ENCODE data around the gene DDX52.
"Not testable (repeated sequence)": the region's sequence is repeated elsewhere in the genome, so short reads cannot be mapped to it uniquely, and the experiment has no call there.

DDX52 gene

GRCh38 chr17:37643118-37643766 is at the start of gene DDX52:
DDX52 (minus strand) TSS chr17:37643446; CDS start chr17:37643420, 26 bp downstream.
- DNase-seq (ENCODE audit: low spot score) = peak; percentile 94

GRCh38 chr17:37691807-37692206 is 48.6 kb upstream of the DDX52 start:
- DNase-seq (ENCODE audit: low spot score) = no peak

DNA sequence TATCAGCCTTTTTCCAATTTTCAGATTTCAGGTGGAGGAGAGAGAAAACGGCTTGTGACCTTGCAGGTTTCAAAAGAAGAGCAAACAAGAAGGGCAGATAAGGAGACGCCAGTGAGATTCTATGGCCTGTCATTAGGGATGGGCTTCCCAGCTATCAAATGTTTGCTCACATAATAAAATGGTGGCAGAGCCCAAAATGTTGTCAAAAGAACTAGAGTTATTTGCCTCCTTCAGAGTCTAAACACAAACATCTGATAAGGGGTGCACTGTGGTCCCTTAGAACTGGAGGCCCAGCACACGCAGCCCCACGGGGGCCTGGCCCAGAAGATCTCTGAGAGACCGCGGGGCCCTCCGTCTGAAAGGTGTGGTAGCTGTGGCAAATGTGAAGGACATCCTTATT is 46.1 kb upstream of the DDX52 start:
- no peak for DNase-seq (ENCODE audit: low spot score)

DNA sequence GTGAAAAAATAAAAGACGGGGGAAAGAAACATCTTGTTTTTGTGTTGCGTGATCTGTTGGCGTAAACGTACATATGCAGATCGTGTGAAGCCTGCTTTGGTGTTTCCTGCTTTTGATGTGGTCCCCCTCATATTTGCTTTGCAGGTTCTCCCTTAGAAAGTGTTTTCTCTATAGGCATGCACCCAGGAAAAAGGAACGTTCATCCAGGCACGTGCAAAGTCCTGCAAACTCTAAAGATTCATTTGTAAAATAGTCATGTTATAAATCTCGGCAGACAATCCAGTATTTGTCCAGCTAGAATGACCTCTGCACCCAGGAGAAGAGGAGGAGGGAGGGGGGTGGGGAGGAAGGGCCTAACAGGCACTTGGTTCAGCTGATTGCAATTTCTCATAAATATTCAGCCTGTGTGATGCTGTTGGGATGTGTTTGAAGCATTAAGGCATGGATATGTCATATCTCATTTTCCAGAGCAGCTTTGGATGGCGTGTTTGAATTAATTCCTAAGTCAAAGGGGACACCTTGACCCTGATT is 40.3 kb upstream of the DDX52 start:
- no peak for DNase-seq (ENCODE audit: low spot score)

- no peak for DNase-seq (ENCODE audit: low spot score)
Measured at GRCh38 chr17:37682007-37682406, 38.8 kb upstream of the DDX52 start.

GRCh38 chr17:37679995-37680394 is 36.7 kb upstream of the DDX52 start:
- not testable (repeated sequence) for DNase-seq (ENCODE audit: low spot score)

DNA sequence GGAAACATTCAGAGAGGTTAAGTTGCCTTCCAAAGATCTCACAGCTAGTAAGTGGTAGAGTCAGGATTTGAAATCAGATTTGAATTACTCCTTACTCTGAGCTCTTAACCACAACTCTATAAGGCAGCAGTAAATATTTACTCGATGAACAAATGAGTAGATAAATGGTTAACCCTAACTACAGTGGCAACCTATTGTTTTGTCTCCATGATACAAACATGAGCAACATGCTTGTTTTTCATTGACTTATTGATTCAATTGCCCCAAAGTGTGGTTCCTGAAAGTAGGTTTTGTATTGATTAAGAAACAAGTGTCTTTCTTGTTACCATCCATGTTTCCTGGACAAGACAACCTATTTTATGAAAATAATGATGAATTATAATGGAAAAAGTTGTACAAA is 34.8 kb upstream of the DDX52 start:
- no peak for DNase-seq (ENCODE audit: low spot score)

- DNase-seq (ENCODE audit: low spot score) = no peak
Measured at GRCh38 chr17:37677021-37677420, 33.8 kb upstream of the DDX52 start.

- no peak for DNase-seq (ENCODE audit: low spot score)
Measured at GRCh38 chr17:37676115-37676925, 33.1 kb upstream of the DDX52 start.

DNA sequence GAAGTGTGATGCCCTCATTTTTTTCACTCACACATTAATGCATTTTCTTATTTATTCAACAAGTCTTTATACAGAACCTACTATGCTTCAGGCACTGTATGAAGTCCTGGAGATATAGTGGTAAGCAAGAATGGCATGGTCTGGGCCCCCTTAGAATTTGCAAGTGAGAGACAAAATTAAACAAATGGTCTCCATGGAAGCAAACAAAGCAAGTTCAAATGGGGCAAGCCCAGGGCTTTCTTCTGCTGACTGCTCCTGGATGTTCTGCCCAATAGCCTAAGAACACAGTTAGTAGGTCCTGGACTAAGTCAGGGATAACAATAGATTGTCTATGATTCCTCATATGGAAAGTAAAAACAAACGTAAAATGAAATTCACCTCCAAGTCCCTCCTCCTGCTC is 31.3 kb upstream of the DDX52 start:
- no peak for DNase-seq (ENCODE audit: low spot score)

DNA sequence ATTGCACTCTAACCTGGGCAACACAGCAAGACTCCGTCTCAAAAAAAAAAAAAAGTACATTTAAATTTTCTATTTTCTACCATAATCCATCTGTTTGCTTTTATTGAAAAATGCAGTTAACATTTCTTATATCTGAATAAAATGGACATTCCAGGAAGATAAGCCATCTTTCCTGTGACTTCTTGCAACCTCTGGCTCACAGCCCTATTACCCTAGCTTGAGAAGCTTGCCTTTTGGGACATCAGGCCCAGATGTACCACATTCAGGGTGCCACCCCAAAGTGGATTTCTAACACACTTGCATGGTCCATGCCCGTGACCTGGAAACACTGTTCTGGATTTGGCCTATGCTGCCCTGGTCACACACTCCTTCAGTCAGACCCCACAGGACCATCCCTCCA is 30.1 kb upstream of the DDX52 start:
- DNase-seq (ENCODE audit: low spot score) = peak; percentile 20

DNA sequence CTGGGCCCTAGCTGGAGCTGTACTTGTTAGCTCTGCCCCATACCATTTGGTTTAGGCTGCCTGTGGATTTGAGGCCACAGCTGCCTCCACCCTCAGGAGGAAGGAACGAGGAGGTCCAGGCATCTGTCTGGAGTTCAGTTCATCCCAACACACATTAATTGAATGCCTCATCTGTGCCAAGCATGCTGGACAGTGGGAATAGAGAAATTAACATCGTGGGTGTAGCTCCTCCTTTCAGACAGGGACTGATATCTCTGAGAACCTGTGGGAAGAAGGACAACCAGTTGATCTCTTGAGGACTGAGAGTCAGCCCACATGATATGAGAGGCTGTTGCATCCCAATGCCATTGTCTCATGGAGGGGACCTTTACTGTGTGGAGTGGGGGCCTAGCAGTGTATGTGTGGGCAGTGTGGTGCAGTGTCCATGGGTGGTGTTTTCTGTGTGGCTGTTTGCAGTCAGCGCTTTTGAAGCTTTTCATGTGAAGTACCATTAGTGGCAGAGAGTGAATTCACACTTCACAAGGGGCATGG is 29.4 kb upstream of the DDX52 start:
- no peak for DNase-seq (ENCODE audit: low spot score)

DNA sequence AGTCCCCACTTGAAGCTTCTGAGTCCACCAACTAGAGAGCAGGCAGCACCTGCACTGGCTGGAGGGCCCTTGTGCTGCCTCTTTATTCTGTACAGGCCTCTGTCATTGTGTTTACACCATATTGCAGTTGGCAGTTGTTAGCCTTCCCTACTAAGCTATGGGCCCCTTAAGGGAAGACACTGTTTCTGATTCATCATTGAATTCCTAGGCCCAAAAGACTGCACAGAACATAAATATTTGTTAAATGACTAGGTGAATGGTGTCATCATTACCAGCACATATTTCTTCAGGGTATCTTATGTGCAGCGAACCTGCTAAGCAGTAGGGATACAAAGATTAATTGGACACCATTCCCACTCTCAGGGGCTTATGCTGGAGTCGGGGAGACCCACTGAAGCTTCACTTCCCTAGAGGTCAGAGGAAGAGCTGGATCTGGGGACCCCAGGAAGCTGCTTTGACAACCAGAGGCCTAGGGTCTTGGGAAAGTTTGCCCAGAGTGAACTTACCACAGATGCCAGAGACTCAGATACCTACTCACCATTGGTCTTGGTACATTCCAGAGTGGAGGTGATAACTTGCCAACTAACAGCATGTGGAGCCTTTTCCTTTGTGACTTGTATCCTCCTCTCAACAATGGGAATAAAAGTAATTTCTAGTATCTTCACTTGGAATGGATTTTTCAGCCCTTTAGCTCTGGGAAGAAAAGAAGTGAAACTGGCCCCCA is 28.7 kb upstream of the DDX52 start:
- DNase-seq (ENCODE audit: low spot score) = peak; percentile 69

DNA sequence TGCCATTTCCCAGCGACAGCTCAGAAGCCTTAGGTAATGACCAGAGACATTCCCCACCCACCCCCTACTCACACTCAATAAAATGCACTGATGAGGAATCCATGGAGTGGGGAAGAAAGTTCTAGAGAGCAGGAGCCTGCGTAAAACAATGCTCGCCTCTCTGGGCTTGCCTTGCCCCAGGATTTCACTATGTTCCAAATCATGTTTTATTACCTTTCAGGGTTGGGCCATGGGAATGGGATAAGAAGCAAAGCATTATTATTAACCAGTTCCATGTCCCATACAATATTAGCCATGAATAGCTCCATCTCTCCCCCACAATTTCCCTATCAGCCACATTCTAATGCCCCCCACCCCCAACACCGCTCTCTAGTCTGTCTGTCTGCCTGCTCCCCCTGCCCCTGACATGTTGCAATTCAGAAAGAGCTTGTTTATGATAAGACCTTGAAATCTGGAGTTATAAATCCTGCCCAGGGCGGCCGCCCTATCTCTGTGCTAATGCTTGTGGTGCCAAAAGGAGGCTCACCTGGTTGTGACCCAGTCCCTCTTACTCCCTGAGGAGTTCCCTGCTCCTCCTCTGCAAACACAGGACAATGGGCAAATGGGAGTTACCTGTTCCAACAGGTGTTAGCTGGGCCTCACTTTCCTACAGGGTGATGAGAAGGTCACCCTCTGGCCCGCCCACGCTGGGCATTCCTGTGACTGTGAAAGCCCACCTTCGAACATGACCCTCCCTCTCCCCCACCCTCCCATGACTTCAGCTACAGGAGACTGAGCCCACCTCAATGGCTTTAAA is 28.0 kb upstream of the DDX52 start:
- DNase-seq (ENCODE audit: low spot score) = no peak

DNA sequence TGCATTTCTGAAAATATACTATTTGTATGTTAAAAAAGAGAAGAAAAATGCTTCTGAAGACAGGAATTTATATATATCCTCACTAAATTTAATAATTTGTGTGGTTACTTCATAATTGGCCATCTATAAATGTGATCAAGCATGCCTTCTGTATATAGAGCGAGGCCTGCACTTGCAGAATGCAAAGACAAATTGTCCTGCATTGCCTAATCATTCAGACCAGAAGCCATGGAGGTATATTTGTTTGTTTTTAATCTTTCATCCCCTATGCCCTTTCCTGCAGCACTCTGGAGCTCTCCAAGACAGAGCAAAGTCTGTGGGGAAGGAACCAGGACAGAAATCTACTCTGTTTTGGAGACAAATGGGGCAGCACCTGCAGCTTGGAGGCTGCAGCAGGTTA is 23.8 kb upstream of the DDX52 start:
- no peak for DNase-seq (ENCODE audit: low spot score)

DNA sequence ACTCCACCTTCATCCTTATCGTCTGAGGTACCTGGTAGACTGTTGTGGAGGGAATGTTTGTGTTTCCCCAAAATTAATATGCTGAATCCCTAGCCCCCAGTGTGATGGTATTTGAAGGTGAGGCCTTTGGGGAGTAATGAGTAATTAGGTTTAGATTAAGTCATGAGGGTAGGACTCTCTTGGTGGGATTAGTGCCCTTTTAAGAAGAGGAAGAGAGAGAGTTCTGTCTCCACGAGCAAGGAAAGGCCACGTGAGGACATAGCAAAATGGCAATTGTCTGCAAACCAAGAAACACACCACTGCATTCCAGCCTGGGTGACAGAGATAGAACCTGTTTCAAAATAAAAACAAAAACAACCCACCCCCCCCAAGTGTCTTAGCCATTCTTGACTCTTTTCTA is 21.0 kb upstream of the DDX52 start:
- no peak for DNase-seq (ENCODE audit: low spot score)

- DNase-seq (ENCODE audit: low spot score) = no peak
Measured at GRCh38 chr17:37662353-37662752, 19.1 kb upstream of the DDX52 start.

DNA sequence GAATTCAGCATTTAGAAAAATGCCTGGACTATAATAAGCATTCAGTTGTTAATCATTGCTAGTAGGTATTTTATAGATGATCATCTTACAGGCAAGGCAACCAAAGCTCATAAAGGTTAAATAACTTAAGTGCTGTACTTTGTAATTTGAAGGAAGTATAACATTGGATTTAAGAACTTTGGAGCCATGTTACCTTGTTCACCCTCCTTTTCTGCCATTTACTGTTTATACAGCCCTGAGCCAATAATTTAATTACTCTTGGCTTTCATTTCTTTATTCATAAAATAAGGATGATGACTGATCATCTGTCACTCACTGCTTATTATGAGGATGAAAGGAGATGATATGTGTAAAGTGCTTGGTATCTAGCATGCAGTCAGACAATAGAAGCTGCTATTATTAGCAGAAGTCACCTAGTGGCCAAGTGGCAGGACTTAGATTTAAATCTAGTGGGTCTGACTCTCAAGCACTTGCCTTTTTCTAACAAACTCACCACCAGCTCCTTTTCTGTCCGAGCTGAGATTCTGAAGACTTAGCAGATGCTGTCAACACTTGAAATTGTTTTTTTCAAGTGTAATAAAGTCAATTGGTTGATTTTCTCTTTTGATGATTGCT is 18.3 kb upstream of the DDX52 start:
- DNase-seq (ENCODE audit: low spot score) = peak; percentile 17

GRCh38 chr17:37659925-37660324 is 16.7 kb upstream of the DDX52 start:
- DNase-seq (ENCODE audit: low spot score) = no peak

GRCh38 chr17:37657202-37657601 is 14.0 kb upstream of the DDX52 start:
- no peak for DNase-seq (ENCODE audit: low spot score)

GRCh38 chr17:37651849-37652248 is 8.6 kb upstream of the DDX52 start:
- DNase-seq (ENCODE audit: low spot score) = no peak

All from RKO (cell line).